Panc1 (cell line): ENCODE results near the gene SMIM24.

Experiments used
- POLR2AphosphoS5 ChIP-seq: IDR thresholded peaks from 2 replicates; pipeline ENCODE4 v1.6.1; 2012; ENCODE audit warnings: mild to moderate bottlenecking, low read depth, low read length, moderate library complexity
- SIN3A ChIP-seq: IDR thresholded peaks from 2 replicates; pipeline ENCODE4 v1.6.1; 2012; ENCODE audit warnings: low read depth, mild to moderate bottlenecking, low read length, moderate library complexity, borderline replicate concordance; ENCODE audit not compliant: insufficient read depth
- TF ChIP-seq, protein P1 (sequence below): fragments of 450-650 bp; IDR thresholded peaks from 2 replicates; pipeline ENCODE4 v1.5.1; 2017; ENCODE audit warnings: mild to moderate bottlenecking
- TF ChIP-seq, protein P2 (sequence below), 2 experiments: IDR thresholded peaks; 2 replicates each; pipeline ENCODE4 v1.6.1; 2011 to 2012; ENCODE audit warnings: low read depth in 2 of 2, control low read depth in 1 of 2, low read length in 1 of 2, mild to moderate bottlenecking in 1 of 2, moderate library complexity in 1 of 2; ENCODE audit not compliant: insufficient read depth in 1 of 2

DNA sequence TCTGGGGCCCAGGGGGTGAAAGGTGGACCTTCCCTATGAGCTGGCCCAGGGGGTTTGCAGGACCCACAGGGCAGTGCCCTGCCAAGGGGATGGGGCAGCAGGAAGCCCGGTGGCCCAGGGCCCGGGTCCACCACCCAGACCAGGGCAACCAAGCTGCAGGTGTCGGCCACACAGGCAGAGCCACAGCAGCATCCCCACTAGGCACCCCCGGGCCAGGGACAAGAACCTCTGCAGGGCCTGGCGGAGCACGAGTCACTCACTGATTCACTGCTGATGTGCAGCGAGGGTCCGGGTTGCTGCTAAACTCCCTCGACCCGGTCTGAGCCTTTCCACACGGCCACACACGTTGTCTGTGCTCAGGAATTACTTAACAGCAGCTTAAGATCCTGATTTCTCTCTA lies 34.6 kb upstream of the SMIM24 start:
- TF ChIP-seq, protein P1, sequence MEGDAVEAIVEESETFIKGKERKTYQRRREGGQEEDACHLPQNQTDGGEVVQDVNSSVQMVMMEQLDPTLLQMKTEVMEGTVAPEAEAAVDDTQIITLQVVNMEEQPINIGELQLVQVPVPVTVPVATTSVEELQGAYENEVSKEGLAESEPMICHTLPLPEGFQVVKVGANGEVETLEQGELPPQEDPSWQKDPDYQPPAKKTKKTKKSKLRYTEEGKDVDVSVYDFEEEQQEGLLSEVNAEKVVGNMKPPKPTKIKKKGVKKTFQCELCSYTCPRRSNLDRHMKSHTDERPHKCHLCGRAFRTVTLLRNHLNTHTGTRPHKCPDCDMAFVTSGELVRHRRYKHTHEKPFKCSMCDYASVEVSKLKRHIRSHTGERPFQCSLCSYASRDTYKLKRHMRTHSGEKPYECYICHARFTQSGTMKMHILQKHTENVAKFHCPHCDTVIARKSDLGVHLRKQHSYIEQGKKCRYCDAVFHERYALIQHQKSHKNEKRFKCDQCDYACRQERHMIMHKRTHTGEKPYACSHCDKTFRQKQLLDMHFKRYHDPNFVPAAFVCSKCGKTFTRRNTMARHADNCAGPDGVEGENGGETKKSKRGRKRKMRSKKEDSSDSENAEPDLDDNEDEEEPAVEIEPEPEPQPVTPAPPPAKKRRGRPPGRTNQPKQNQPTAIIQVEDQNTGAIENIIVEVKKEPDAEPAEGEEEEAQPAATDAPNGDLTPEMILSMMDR = no peak
- TF ChIP-seq POLR2AphosphoS5 (no peak), SIN3A (no peak)
- TF ChIP-seq, protein P2, sequence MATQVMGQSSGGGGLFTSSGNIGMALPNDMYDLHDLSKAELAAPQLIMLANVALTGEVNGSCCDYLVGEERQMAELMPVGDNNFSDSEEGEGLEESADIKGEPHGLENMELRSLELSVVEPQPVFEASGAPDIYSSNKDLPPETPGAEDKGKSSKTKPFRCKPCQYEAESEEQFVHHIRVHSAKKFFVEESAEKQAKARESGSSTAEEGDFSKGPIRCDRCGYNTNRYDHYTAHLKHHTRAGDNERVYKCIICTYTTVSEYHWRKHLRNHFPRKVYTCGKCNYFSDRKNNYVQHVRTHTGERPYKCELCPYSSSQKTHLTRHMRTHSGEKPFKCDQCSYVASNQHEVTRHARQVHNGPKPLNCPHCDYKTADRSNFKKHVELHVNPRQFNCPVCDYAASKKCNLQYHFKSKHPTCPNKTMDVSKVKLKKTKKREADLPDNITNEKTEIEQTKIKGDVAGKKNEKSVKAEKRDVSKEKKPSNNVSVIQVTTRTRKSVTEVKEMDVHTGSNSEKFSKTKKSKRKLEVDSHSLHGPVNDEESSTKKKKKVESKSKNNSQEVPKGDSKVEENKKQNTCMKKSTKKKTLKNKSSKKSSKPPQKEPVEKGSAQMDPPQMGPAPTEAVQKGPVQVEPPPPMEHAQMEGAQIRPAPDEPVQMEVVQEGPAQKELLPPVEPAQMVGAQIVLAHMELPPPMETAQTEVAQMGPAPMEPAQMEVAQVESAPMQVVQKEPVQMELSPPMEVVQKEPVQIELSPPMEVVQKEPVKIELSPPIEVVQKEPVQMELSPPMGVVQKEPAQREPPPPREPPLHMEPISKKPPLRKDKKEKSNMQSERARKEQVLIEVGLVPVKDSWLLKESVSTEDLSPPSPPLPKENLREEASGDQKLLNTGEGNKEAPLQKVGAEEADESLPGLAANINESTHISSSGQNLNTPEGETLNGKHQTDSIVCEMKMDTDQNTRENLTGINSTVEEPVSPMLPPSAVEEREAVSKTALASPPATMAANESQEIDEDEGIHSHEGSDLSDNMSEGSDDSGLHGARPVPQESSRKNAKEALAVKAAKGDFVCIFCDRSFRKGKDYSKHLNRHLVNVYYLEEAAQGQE (IDR thresholded peaks at IDR 0.05; ENCODE audit: insufficient read depth in 1 of 2, low read depth in 2 of 2, low read length in 1 of 2) = no peak
